Type B pancreatic cell (in vitro differentiated cells): Measurements from ENCODE around the gene MPL. TPM values are rescaled to one million over a fixed set of nuclear protein-coding genes. Genes with fewer than 3 reads are reported as not detected.
A peak's percentile ranks its signal among the peaks of the same experiment; 100 is the strongest.

Experiments used
- DNase-seq: peaks from one replicate; pipeline ENCODE4 v3.0.0; 2021; ENCODE audit warnings: mixed read lengths; ENCODE audit not compliant: unreplicated experiment; ENCODE audit errors: extremely low spot score
- H3K27ac Mint-ChIP-seq: 2 replicates; pipeline ENCODE4 v1.8.0; 2021; ENCODE audit warnings: mild to moderate bottlenecking, mixed read lengths
- H3K27me3 Mint-ChIP-seq: 2 replicates; pipeline ENCODE4 v1.8.0; 2021; ENCODE audit warnings: mixed read lengths
- H3K36me3 Mint-ChIP-seq: 2 replicates; pipeline ENCODE4 v1.8.0; 2021; ENCODE audit warnings: mixed read lengths
- H3K4me1 Mint-ChIP-seq: one replicate; pipeline ENCODE4 v1.8.0; 2021; ENCODE audit warnings: mixed read lengths; ENCODE audit not compliant: unreplicated experiment
- H3K4me3 Mint-ChIP-seq: 2 replicates; pipeline ENCODE4 v1.8.0; 2021; ENCODE audit warnings: mild to moderate bottlenecking, mixed read lengths
- H3K9me3 Mint-ChIP-seq: 2 replicates; pipeline ENCODE4 v1.8.0; 2021; ENCODE audit warnings: mixed read lengths
- CTCF ChIP-seq: fragments of 200-600 bp; sonication (generic); conservative IDR thresholded peaks from 2 replicates; pipeline ENCODE4 v1.5.0; 2021; ENCODE audit warnings: antibody characterized with exemption, mild to moderate bottlenecking
- total RNA-seq: library from RNA; stranded (reverse); gene quantifications from 2 replicates; pipeline ENCODE4 v1.2.1, GENCODE V29; 2021; ENCODE audit warnings: low replicate concordance

MPL gene
- total RNA-seq, 1 donor from 2014 or later, result not detected

DNA sequence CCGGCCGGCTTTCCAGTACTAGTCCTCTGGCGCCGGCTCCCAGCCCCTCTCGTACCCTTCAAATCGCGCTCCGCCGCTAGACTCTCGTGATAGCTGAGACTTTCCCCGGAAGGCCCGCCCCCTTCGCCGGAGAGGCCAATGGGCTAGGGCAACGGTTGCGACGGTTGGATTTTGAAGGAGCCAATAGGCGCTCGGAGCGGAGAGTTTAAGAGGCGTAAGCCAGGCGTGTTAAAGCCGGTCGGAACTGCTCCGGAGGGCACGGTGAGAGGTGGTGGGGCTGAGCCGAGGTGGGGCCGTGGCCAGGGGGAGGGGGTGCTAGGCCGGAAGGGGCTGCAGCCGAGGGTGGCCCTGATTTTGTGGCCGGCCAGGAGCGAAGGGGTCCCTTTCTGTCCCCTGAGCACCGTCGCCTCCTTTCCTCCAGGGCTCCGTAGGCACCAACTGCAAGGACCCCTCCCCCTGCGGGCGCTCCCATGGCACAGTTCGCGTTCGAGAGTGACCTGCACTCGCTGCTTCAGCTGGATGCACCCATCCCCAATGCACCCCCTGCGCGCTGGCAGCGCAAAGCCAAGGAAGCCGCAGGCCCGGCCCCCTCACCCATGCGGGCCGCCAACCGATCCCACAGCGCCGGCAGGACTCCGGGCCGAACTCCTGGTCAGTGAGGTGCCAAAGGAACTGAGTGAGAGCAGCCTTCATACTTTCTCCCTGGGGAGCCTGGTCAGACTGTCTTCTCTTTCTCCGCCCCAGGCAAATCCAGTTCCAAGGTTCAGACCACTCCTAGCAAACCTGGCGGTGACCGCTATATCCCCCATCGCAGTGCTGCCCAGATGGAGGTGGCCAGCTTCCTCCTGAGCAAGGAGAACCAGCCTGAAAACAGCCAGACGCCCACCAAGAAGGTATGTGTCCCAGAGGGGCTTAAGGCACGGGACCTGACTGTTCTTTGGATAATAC is 21.4 kb downstream of the MPL start, which contains the start of gene CDC20:
TSS of gene CDC20 (plus strand) at position 236 of the 948 bp plus-strand sequence. CDS start at position 471, 235 bp downstream.
- H3K9me3 Mint-ChIP-seq, result no peaks in the 10 kb centered on the region
- H3K27ac Mint-ChIP-seq, result peak within 1 kb of the TSS; percentile 98
- peak; percentile 99 for DNase-seq
- H3K36me3 Mint-ChIP-seq, result peaks cover 28% of the 10 kb centered on the region
- no peaks in the 10 kb centered on the region for H3K27me3 Mint-ChIP-seq
- peaks cover 28% of the 10 kb centered on the region for H3K4me1 Mint-ChIP-seq
- peak within 1 kb of the TSS; percentile 98 for H3K4me3 Mint-ChIP-seq
- no peak for TF ChIP-seq CTCF

- Mint-ChIP-seq H3K36me3 (peaks cover 35% of the 10 kb centered on the region), H3K4me1 (peaks cover 28% of the 10 kb centered on the region), H3K9me3 (no peaks in the 10 kb centered on the region), H3K27me3 (no peaks in the 10 kb centered on the region), H3K27ac (peak overlapping the region; percentile 98), H3K4me3 (peak overlapping the region; percentile 98)
- TF ChIP-seq CTCF, result no peak
- DNase-seq, result no peak
Measured at GRCh38 chr1:43359696-43360095, 22.1 kb downstream of the MPL start.

GRCh38 chr1:43360616-43361015 is 23.0 kb downstream of the MPL start:
- Mint-ChIP-seq H3K9me3 (no peaks in the 10 kb centered on the region), H3K27me3 (no peaks in the 10 kb centered on the region), H3K4me1 (peaks cover 34% of the 10 kb centered on the region), H3K27ac (no peak overlapping the region), H3K36me3 (peaks cover 41% of the 10 kb centered on the region), H3K4me3 (peak overlapping the region; percentile 98)
- no peak for TF ChIP-seq CTCF
- DNase-seq, result no peak

DNA sequence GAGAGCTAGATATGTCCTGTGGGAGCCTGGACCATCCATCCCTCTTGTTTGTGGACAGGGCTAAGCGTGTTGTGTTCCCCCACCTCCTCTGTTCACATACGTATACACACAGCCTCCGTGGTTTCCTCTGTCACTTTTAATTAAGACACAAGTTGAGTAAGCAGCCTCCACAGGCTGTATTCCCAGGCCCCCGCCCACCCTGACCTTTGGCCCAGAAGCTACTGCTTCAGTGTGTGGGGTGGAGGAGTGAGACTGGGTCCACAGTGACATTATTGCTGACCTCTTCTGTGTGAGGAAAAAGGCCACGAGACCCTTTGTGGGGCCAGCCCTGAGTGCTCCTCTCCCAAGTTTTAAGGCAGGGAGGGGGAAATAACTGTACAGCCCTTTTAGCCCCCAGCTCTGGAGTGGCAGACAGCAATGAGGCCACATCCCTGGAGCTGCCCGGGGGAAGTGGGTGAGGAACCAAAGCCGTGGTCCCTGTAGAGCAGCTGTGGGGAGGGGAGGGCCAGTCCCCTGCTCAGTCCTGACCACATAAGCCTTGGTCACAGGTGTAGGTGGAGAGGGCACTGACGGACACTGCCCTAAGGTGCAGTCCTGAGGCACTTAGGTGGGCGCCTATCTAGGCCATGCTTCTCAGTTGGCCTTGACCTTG is 25.8 kb downstream of the MPL start:
- Mint-ChIP-seq H3K4me1 (peaks cover 36% of the 10 kb centered on the region), H3K36me3 (peaks cover 47% of the 10 kb centered on the region), H3K27ac (peak overlapping the region; percentile 36), H3K9me3 (no peaks in the 10 kb centered on the region), H3K27me3 (no peaks in the 10 kb centered on the region), H3K4me3 (peak overlapping the region; percentile 51)
- no peak for DNase-seq
- TF ChIP-seq CTCF, result no peak

DNA sequence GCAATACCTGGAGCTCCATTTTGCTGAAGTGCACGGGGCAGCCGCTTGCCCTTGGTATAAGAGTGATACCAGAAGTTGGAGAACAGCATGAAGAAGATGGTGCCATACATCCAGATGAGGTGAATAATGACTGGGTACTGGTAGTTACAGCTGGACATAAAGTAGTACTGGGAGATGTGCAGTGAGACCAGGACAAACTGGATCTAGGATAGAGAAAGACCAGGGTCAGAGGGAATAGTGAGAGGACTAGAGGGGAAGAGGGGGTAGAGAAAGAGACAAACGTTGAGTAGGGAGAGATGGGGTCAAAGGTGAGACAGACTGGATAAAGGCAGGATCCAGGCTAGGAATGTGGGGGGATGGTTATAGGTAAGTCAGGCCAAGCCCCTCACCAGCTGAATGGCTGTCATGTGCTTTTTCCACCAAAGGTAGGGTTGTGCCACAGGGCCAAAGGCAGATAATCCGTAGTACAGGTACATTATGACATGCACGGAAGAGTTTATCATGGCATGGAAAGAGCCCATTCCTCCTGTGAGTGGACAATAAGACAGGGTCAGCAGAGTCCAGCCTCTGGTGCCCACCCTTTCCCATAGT is 26.4 kb downstream of the MPL start:
- Mint-ChIP-seq H3K27me3 (no peaks in the 10 kb centered on the region), H3K4me1 (peaks cover 42% of the 10 kb centered on the region)

More for the DNA sequence above, 26.4 kb downstream of the MPL start:
- peak overlapping the region; percentile 51 for H3K4me3 Mint-ChIP-seq
- H3K9me3 Mint-ChIP-seq, result no peaks in the 10 kb centered on the region
- peak overlapping the region; percentile 19 for H3K27ac Mint-ChIP-seq
- H3K36me3 Mint-ChIP-seq, result peaks cover 47% of the 10 kb centered on the region
- TF ChIP-seq CTCF, result no peak
- no peak for DNase-seq
